ENCODE data around the gene TRIO.

DNA sequence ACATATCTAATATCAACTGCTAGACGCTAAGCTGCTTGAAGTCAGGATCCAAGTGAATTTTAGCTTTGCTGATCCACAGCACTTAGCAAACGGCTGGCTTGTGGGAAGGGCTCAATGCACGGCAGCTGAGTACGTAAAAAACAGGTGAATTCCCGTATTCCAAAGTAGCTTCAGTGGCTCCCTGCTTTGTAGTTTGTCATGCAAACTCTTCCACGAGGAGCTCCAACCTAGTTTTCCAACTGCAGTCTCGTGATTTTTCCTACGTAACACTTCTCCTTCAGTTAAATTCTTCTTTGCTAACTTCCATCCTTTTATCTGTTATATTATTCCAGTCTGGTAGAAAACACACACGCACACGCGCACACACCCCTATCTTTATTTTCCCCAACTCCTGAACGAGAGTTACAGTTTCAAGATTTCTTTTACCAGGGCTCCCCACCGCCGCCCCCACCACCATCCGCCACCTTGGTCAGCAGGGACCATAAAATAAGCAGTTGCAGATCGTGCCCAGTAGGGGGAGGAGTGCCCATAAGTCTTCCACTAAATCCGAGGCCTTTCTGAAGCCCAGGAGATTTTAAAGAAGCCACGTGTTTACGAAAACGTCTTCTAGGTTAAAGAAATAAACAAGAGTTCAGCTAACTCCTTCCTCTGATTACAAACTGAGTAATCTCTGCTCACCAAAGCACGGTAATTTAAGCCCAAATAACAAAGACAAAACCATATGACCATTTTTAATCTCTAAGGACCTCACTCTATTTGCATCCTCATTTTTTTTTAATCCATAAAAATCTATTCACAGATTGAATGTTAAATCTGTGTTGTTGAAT lies 34.8 kb upstream of the TRIO start:
- TF ChIP-seq FOXM1 (IDR thresholded peaks at IDR 0.05; ENCODE audit: borderline replicate concordance): no peak
- no peak for TF ChIP-seq FOXK2 (IDR thresholded peaks at IDR 0.05)
- no peak for TF ChIP-seq SUZ12 (IDR thresholded peaks at IDR 0.05)
- no peak for TF ChIP-seq HDGF (IDR thresholded peaks at IDR 0.05; ENCODE audit: borderline replicate concordance)
